ENCODE data around the gene LRSAM1. TPM values are rescaled to one million over a fixed set of nuclear protein-coding genes. Genes with fewer than 3 reads are reported as not detected.

LRSAM1 gene
- total and polyA plus RNA-seq, 9 of the 15 experiments (the other 6 are each of a cell fraction or from before 2014, with no cell fraction given) = 0.07 to 16.2 (median 4.7) TPM

- no peaks in the 10 kb centered on the region for H3K79me2 ChIP-seq (ENCODE audit: control insufficient read depth, insufficient read depth, low read length)
- no peak for DNase-seq (ENCODE audit: extremely low read depth in 1 of 4, low spot score in 3 of 4)
- 76% methylated on average over 9 of the region's 14 CpGs for WGBS (ENCODE audit: insufficient coverage, low coverage, missing lambda C conversion rate)
- no peak for FAIRE-seq
- no peaks in the 10 kb centered on the region; the same call in 1 of the 2 replicates for H4K20me1 ChIP-seq (replicated peaks; ENCODE audit: control insufficient read depth, insufficient read depth, low read length)
- intact Hi-C loops (cut with micrococcal nuclease) = loop anchor here (5.0 kb wide), 2 partner anchors 134 to 279 kb away; no protein-coding TSS in a partner anchor
- peaks cover 32% of the 10 kb centered on the region; the same call in 2 of the 3 replicates for H3K36me3 ChIP-seq (ENCODE audit: control insufficient read depth, insufficient read depth, low read length)
- no TSS peak for BruUV-seq (replicated peaks)
- no peaks in the 10 kb centered on the region for H3K27me3 ChIP-seq (ENCODE audit: control insufficient read depth in 2 of 2, insufficient read depth in 2 of 2, low read length in 2 of 2)
- no peak overlapping the region for H3K4me2 ChIP-seq (ENCODE audit: insufficient read depth, low read length)
- CTCF ChIA-PET (ENCODE audit: low intra/inter-chr PET ratio) = interaction anchor here (0.6 kb wide), 1 partner anchor 102 kb away, joined by 3 read pairs; no protein-coding TSS in a partner anchor
- H3K4me3 ChIP-seq = no peak overlapping the region
- POLR2A ChIA-PET = no interaction called here
- peak overlapping the region in 1 of 2 experiments; percentile 23; a peak in 2 of 4 replicates for H3K9ac ChIP-seq (ENCODE audit: insufficient read depth in 1 of 2, low read depth in 2 of 2, low read length in 2 of 2)
- peak; percentile 58; the same call in 2 of the 3 replicates for ATAC-seq
- H3K9me3 ChIP-seq (replicated peaks; ENCODE audit: control insufficient read depth, insufficient read depth, low read depth, low read length) = no peaks in the 10 kb centered on the region
- no peaks in the 10 kb centered on the region for H3K9me1 ChIP-seq (ENCODE audit: control insufficient read depth, insufficient read depth, low read length)
- peaks cover 6 to 29% of the 10 kb centered on the region in 2 experiments; a peak in 4 of 5 replicates for H3K4me1 ChIP-seq (replicated peaks in 1 of 2; ENCODE audit: control insufficient read depth in 2 of 2, insufficient read depth in 2 of 2, low read length in 2 of 2)
- H2AFZ ChIP-seq (ENCODE audit: low read depth, low read length) = no peak overlapping the region
- no peak overlapping the region for H3K27ac ChIP-seq (ENCODE audit: extremely low read depth, low read depth, low read length)
- in situ Hi-C loops (cut with MboI) = no loop called here
- no peak for TF ChIP-seq ATF7 (IDR thresholded peaks at IDR 0.05)
- no peak for TF ChIP-seq EGR1 (conservative IDR thresholded peaks at IDR 0.05)
- TF ChIP-seq RAD21 (CRISPR knock-in tag; conservative IDR thresholded peaks at IDR 0.05 in 1 of 2, IDR thresholded peaks at IDR 0.05 in 1 of 2) = peak in 1 of 2 experiments; percentile 54; a peak in 2 of 4 replicates
- TF ChIP-seq ZNF717 (CRISPR knock-in tag; IDR thresholded peaks at IDR 0.05) = no peak
- TF ChIP-seq ZNF23 (CRISPR knock-in tag; IDR thresholded peaks at IDR 0.05) = no peak
- no peak for TF ChIP-seq ETV5 (CRISPR knock-in tag; IDR thresholded peaks at IDR 0.05; ENCODE audit: low read depth)
- no peak for TF ChIP-seq BRD9 (IDR thresholded peaks at IDR 0.05; ENCODE audit: low read depth, partially characterized antibody)
- no peak for TF ChIP-seq PTTG1 (tag; IDR thresholded peaks at IDR 0.05; ENCODE audit: low read depth)
- 0 out of 2 replicates have a peak, but pooled peaks have one; percentile 33 for TF ChIP-seq POLR2G (IDR thresholded peaks at IDR 0.05; ENCODE audit: low read depth, low read length)
- no peak for TF ChIP-seq KDM1A (IDR thresholded peaks at IDR 0.05)
- TF ChIP-seq CBFB (CRISPR knock-in tag; IDR thresholded peaks at IDR 0.05) = no peak
- TF ChIP-seq SNAPC5 (CRISPR knock-in tag; IDR thresholded peaks at IDR 0.05) = no peak
- TF ChIP-seq THRAP3 (IDR thresholded peaks at IDR 0.05; ENCODE audit: borderline replicate concordance) = no peak
- TF ChIP-seq CBX1 (IDR thresholded peaks at IDR 0.05; ENCODE audit: low read depth) = no peak
- TF ChIP-seq ZC3H8 (IDR thresholded peaks at IDR 0.05) = no peak
- TF ChIP-seq KDM2B (CRISPR knock-in tag; IDR thresholded peaks at IDR 0.05) = no peak
- TF ChIP-seq NFIC (IDR thresholded peaks at IDR 0.05) = no peak
- TF ChIP-seq ZFP36 (IDR thresholded peaks at IDR 0.05; ENCODE audit: low read depth, low read length, partially characterized antibody) = peak; percentile 30
- no peak for TF ChIP-seq ZNF354B (CRISPR knock-in tag; IDR thresholded peaks at IDR 0.05)
These were observed 44.7 kb downstream of the LRSAM1 start for GRCh38 chr9:127495884-127496555.

Data from K562 (cell line).